ENCODE data around the gene ZNF385A.

DNA sequence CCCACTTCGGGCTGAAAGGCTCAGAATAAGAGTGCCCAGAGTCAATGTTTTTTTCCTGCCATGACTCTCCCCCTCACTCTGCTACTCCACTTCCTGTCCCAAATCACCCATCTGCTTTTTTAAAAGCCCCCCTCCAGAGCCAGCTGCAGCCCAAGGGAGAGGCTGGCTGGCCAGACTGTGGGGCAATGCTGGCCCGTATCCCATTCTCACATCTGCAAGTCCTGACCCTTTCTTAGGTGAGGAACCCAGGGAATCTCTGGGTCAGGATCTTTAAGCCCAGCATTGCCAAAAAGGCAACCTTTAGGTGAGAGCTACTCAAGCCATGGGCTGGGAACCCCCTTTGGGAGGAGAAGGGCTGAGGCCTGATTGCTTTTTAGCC lies 36.2 kb upstream of the ZNF385A start:
- TF ChIP-seq, protein P1, sequence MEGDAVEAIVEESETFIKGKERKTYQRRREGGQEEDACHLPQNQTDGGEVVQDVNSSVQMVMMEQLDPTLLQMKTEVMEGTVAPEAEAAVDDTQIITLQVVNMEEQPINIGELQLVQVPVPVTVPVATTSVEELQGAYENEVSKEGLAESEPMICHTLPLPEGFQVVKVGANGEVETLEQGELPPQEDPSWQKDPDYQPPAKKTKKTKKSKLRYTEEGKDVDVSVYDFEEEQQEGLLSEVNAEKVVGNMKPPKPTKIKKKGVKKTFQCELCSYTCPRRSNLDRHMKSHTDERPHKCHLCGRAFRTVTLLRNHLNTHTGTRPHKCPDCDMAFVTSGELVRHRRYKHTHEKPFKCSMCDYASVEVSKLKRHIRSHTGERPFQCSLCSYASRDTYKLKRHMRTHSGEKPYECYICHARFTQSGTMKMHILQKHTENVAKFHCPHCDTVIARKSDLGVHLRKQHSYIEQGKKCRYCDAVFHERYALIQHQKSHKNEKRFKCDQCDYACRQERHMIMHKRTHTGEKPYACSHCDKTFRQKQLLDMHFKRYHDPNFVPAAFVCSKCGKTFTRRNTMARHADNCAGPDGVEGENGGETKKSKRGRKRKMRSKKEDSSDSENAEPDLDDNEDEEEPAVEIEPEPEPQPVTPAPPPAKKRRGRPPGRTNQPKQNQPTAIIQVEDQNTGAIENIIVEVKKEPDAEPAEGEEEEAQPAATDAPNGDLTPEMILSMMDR (IDR thresholded peaks at IDR 0.05) = no peak
- no peak for TF ChIP-seq POLR2A (IDR thresholded peaks at IDR 0.05)
